Measurements from ENCODE around the gene NMNAT2. TPM values are rescaled to one million over a fixed set of nuclear protein-coding genes. Genes with fewer than 3 reads are reported as not detected.

The NMNAT2 gene
- total RNA-seq, 1 experiment from 2014 or later = 4.7 TPM

DNA sequence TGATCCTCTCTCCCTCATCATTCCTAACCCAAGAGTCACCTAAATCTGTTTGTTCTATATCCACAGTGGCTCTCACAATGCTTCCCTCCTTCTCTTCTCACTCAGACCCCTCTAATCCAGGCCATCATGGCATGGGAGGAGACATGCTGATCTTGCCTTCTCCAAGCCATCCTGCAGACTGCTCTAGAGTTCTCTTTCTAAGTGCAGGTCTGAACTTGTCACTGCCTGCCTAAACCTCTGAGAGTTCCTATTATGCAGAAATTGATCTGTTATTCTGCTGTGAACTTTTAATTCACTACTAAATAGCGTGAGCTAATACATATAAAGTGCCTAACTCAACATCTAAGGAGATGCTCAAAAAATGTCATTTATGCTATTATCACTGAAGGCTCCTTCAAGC, 205.3 kb downstream of the NMNAT2 start:
- intact Hi-C loops (cut with micrococcal nuclease) = no loop called here
- no TSS peak for BruUV-seq (replicated peaks)
- peak; percentile 43 for DNase-seq (ENCODE audit: unreplicated experiment)
- ChIA-PET POLR2A (interaction anchor here (1.1 to 12.6 kb wide), 3 partner anchors 8 to 188 kb away, joined by 3 to 151 read pairs (median 18); partner anchors contain the start of gene LAMC2), CTCF (interaction anchor here (0.5 to 1.9 kb wide), 6 partner anchors 12 to 250 kb away, joined by 3 to 6 read pairs (median 5); no protein-coding TSS in a partner anchor)
- Mint-ChIP-seq H3K36me3 (ENCODE audit: insufficient read depth, unreplicated experiment) (peaks cover 63% of the 10 kb centered on the region), H3K9me3 (ENCODE audit: unreplicated experiment) (no peaks in the 10 kb centered on the region), H3K4me3 (ENCODE audit: unreplicated experiment) (peak overlapping the region; percentile 6), H3K27me3 (ENCODE audit: insufficient read depth, unreplicated experiment) (no peaks in the 10 kb centered on the region), H3K27ac (ENCODE audit: low read depth, unreplicated experiment) (peak overlapping the region; percentile 68), H3K4me1 (ENCODE audit: insufficient read depth, unreplicated experiment) (peaks cover 39% of the 10 kb centered on the region)
- no peak for TF ChIP-seq CTCF (IDR thresholded peaks at IDR 0.05; ENCODE audit: unreplicated experiment)

GRCh38 chr1:183210681-183211080, 207.5 kb downstream of the NMNAT2 start:
- Mint-ChIP-seq H3K27ac (ENCODE audit: low read depth, unreplicated experiment) (peak overlapping the region; percentile 94), H3K9me3 (ENCODE audit: unreplicated experiment) (no peaks in the 10 kb centered on the region), H3K4me3 (ENCODE audit: unreplicated experiment) (no peak overlapping the region), H3K4me1 (ENCODE audit: insufficient read depth, unreplicated experiment) (peaks cover 36% of the 10 kb centered on the region), H3K36me3 (ENCODE audit: insufficient read depth, unreplicated experiment) (peaks cover 42% of the 10 kb centered on the region), H3K27me3 (ENCODE audit: insufficient read depth, unreplicated experiment) (no peaks in the 10 kb centered on the region)
- intact Hi-C loops (cut with micrococcal nuclease) = no loop called here
- CTCF ChIA-PET = interaction anchor here (0.7 to 0.9 kb wide), 3 partner anchors 12 to 50 kb away, joined by 3 to 5 read pairs (median 3); no protein-coding TSS in a partner anchor
- POLR2A ChIA-PET = interaction anchor here (0.6 to 12.6 kb wide), 13 partner anchors 12 to 1809 kb away, joined by 3 to 151 read pairs (median 5); partner anchors contain the start of gene LAMC2
- no peak for DNase-seq (ENCODE audit: unreplicated experiment)
- BruUV-seq (replicated peaks) = no TSS peak
- TF ChIP-seq CTCF (IDR thresholded peaks at IDR 0.05; ENCODE audit: unreplicated experiment) = no peak

- CTCF ChIA-PET = interaction anchor here (0.5 to 2.1 kb wide), 8 partner anchors 9 to 72 kb away, joined by 3 to 9 read pairs (median 4); partner anchors contain the start of gene LAMC2
- H3K4me1 Mint-ChIP-seq (ENCODE audit: insufficient read depth, unreplicated experiment) = peaks cover 46% of the 10 kb centered on the region
- peak; percentile 96 for DNase-seq (ENCODE audit: unreplicated experiment)
- TF ChIP-seq CTCF (IDR thresholded peaks at IDR 0.05; ENCODE audit: unreplicated experiment) = no peak
- H3K36me3 Mint-ChIP-seq (ENCODE audit: insufficient read depth, unreplicated experiment) = peaks cover 46% of the 10 kb centered on the region
- no TSS peak for BruUV-seq (replicated peaks)
- intact Hi-C loops (cut with micrococcal nuclease) = loop anchor here (1.0 kb wide), 4 partner anchors 11 to 247 kb away; partner anchors contain the start of gene LAMC2
- H3K9me3 Mint-ChIP-seq (ENCODE audit: unreplicated experiment) = no peaks in the 10 kb centered on the region
- POLR2A ChIA-PET = interaction anchor here (0.6 to 12.6 kb wide), 33 partner anchors 11 to 247 kb away, joined by 3 to 151 read pairs (median 4); partner anchors contain the start of gene LAMC2
- H3K27me3 Mint-ChIP-seq (ENCODE audit: insufficient read depth, unreplicated experiment) = no peaks in the 10 kb centered on the region
- no peak overlapping the region for H3K4me3 Mint-ChIP-seq (ENCODE audit: unreplicated experiment)
- peak overlapping the region; percentile 94 for H3K27ac Mint-ChIP-seq (ENCODE audit: low read depth, unreplicated experiment)
These were observed 208.5 kb downstream of the NMNAT2 start for GRCh38 chr1:183209533-183210158.

GRCh38 chr1:183206538-183207122, 211.6 kb downstream of the NMNAT2 start:
- peaks cover 29% of the 10 kb centered on the region for H3K36me3 Mint-ChIP-seq (ENCODE audit: insufficient read depth, unreplicated experiment)
- POLR2A ChIA-PET = interaction anchor here (1.4 to 12.6 kb wide), 11 partner anchors 12 to 242 kb away, joined by 6 to 151 read pairs (median 19); partner anchors contain the start of gene LAMC2

More at GRCh38 chr1:183206538-183207122, 211.6 kb downstream of the NMNAT2 start:
- Mint-ChIP-seq H3K9me3 (ENCODE audit: unreplicated experiment) (no peaks in the 10 kb centered on the region), H3K27me3 (ENCODE audit: insufficient read depth, unreplicated experiment) (no peaks in the 10 kb centered on the region), H3K4me3 (ENCODE audit: unreplicated experiment) (no peak overlapping the region), H3K4me1 (ENCODE audit: insufficient read depth, unreplicated experiment) (peaks cover 34% of the 10 kb centered on the region), H3K27ac (ENCODE audit: low read depth, unreplicated experiment) (peak overlapping the region; percentile 27)
- TF ChIP-seq CTCF (IDR thresholded peaks at IDR 0.05; ENCODE audit: unreplicated experiment) = no peak
- BruUV-seq (replicated peaks) = no TSS peak
- no peak for DNase-seq (ENCODE audit: unreplicated experiment)
- intact Hi-C loops (cut with micrococcal nuclease) = no loop called here
- CTCF ChIA-PET = interaction anchor here (0.7 to 2.3 kb wide), 2 partner anchors 21 to 244 kb away, joined by 3 to 9 read pairs; no protein-coding TSS in a partner anchor

Data from MCF 10A (cell line).